Gastrocnemius medialis (tissue), 4 donors: ENCODE measurements around the gene TAF11. TPM values are rescaled to one million over a fixed set of nuclear protein-coding genes. Genes with fewer than 3 reads are reported as not detected.

Experiments
- ATAC-seq, 2 donors: fragments of 150-250 bp; one replicate each; pipeline ENCODE4 v1.9.1; 2016
- DNase-seq, 2 donors: peaks; one replicate each; pipeline ENCODE4 v3.0.0-alpha.2; 2019
- H3K27ac ChIP-seq, 4 donors: fragments of 200-600 bp; sonication (generic); 1 replicate in 1 of 4; 2 replicates in 3 of 4; pipeline ENCODE4 v1.5.1; 2016 to 2018; ENCODE audit warnings: mild to moderate bottlenecking in 2 of 4, moderate library complexity in 1 of 4
- H3K27me3 ChIP-seq, 3 donors: fragments of 200-600 bp; sonication (generic) in 2 of 3; 1 replicate in 1 of 3; 2 replicates in 2 of 3; pipeline versions ENCODE4 v1.5.1 to v1.6.0; 2016 to 2019; ENCODE audit warnings: mild to moderate bottlenecking in 1 of 3, moderate library complexity in 1 of 3
- H3K36me3 ChIP-seq, 2 donors: fragments of 200-600 bp; sonication (generic) in 1 of 2; one replicate each; pipeline ENCODE4 v1.5.1; 2017 to 2018
- H3K4me1 ChIP-seq, 2 donors: fragments of 200-600 bp; sonication (generic) in 1 of 2; one replicate each; pipeline ENCODE4 v1.5.1; 2016 to 2017; ENCODE audit warnings: mild to moderate bottlenecking in 2 of 2
- H3K4me3 ChIP-seq, 4 donors: fragments of 200-600 bp; sonication (generic) in 3 of 4; 1 replicate in 1 of 4; 2 replicates in 3 of 4; pipeline ENCODE4 v1.5.1; 2016 to 2019; ENCODE audit warnings: mild to moderate bottlenecking in 2 of 4
- H3K9me3 ChIP-seq, 3 donors: fragments of 200-600 bp; sonication (generic) in 2 of 3; 1 replicate in 1 of 3; 2 replicates in 2 of 3; pipeline ENCODE4 v1.5.1; 2016 to 2019
- POLR2A ChIP-seq, 2 donors: fragments of 450-650 bp; IDR thresholded peaks; one replicate each; pipeline ENCODE4 v1.6.1; 2017; ENCODE audit warnings: antibody characterized with exemption in 2 of 2, mild to moderate bottlenecking in 2 of 2, moderate library complexity in 2 of 2
- in situ Hi-C, 4 donors: fragments of 200-750 bp; cut with MboI; loops; one replicate each; pipeline versions ENCODE4 v1.15.0 to v1.8.0; 2017; ENCODE audit warnings: low sequenced_read_pairs in 4 of 4
- intact Hi-C: fragments of 100-400 bp; cut with DNase I; formaldehyde crosslinking; loops from one replicate; pipeline ENCODE4 v1.15.1; 2023; ENCODE audit warnings: low total_unique reads
- total RNA-seq, 4 donors: library from RNA; depleted of rRNA; stranded (reverse); fragments of >200 nt; gene quantifications; one replicate each; pipeline versions ENCODE4 v1.1.0 to v1.2.3, GENCODE V29; 2016
- TF ChIP-seq, protein P1 (sequence below), 5 experiments: fragments of 450-650 bp in 3 of 5; fragments of 200-600 bp in 2 of 5; sonication (generic) in 2 of 5; IDR thresholded peaks in 4 of 5; conservative IDR thresholded peaks in 1 of 5; 1 replicate in 4 of 5; 2 replicates in 1 of 5; pipeline ENCODE4 v1.5.1; 2016 to 2019; ENCODE audit warnings: antibody characterized with exemption in 5 of 5, mild to moderate bottlenecking in 3 of 5, moderate library complexity in 3 of 5

Gene TAF11
- total RNA-seq, 4 donors from 2014 or later: 23.2 to 32.6 (median 24.0) TPM

GRCh38 chr6:34836451-34836850, 51.4 kb downstream of the TAF11 start:
- no peak for DNase-seq
- intact Hi-C loops (no loop called here), in situ Hi-C loops (no loop called here)
- Histone ChIP-seq H3K27ac (peak overlapping the region in 3 of 4 donors; percentile 71 to 76 (median 72)), H3K4me3 (no peak overlapping the region), H3K4me1 (peaks cover 0 to 17% of the 10 kb centered on the region in 2 donors), H3K9me3 (no peaks in the 10 kb centered on the region), H3K36me3 (peaks cover 7 to 22% of the 10 kb centered on the region in 2 donors), H3K27me3 (no peaks in the 10 kb centered on the region)
- ATAC-seq: no peak
- TF ChIP-seq POLR2A (IDR thresholded peaks at IDR 0.05): no peak
- TF ChIP-seq, protein P1, sequence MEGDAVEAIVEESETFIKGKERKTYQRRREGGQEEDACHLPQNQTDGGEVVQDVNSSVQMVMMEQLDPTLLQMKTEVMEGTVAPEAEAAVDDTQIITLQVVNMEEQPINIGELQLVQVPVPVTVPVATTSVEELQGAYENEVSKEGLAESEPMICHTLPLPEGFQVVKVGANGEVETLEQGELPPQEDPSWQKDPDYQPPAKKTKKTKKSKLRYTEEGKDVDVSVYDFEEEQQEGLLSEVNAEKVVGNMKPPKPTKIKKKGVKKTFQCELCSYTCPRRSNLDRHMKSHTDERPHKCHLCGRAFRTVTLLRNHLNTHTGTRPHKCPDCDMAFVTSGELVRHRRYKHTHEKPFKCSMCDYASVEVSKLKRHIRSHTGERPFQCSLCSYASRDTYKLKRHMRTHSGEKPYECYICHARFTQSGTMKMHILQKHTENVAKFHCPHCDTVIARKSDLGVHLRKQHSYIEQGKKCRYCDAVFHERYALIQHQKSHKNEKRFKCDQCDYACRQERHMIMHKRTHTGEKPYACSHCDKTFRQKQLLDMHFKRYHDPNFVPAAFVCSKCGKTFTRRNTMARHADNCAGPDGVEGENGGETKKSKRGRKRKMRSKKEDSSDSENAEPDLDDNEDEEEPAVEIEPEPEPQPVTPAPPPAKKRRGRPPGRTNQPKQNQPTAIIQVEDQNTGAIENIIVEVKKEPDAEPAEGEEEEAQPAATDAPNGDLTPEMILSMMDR (IDR thresholded peaks at IDR 0.05 in 4 of 5, conservative IDR thresholded peaks at IDR 0.05 in 1 of 5): no peak

GRCh38 chr6:34836008-34836407, 51.8 kb downstream of the TAF11 start:
- peak overlapping the region; percentile 49 to 76 (median 72) for H3K27ac ChIP-seq

DNA sequence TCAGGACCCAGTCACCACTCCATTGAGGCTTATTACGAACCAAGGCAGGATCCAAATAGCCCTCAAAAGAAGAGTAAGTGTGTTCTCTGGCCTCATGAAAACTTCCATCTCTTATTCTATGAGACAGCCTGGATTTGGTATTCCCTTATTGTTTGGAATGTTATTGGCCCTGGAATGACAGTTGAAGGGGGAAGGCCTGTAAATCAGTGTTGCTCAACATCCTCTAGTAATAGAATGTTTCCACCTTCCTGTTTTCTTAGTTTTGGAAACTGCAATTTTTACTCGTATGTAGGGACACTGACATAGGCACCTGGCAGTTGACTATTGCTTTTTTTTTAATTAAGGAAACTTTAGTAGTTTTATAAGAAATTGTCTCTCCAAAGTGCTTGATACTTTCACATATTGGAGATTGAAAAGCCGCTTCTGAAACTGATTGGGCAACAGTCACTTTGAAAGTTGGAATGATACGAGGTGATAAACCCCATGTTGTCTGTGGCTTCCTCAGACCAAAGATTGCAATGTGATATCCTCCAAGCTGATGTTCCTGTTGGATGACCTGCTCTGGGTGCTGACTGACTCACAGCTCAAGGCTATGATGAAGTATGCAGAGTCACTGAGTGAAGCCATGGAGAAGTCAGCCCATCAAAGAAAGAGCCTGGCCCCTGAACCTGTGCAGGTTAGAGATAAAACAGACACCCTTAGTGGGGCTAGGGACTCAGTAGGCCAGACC, 52.9 kb downstream of the TAF11 start:
- H3K27ac ChIP-seq: peak overlapping the region; percentile 49 to 76 (median 72)

More at GRCh38 chr6:34836008-34836407, 51.8 kb downstream of the TAF11 start:
- no peaks in the 10 kb centered on the region for H3K9me3 ChIP-seq
- H3K4me3 ChIP-seq: no peak overlapping the region
- ATAC-seq (no peak), DNase-seq (no peak)
- peaks cover 0 to 17% of the 10 kb centered on the region in 2 donors for H3K4me1 ChIP-seq
- in situ Hi-C loops (no loop called here), intact Hi-C loops (no loop called here)
- TF ChIP-seq, protein P1 (IDR thresholded peaks at IDR 0.05 in 4 of 5, conservative IDR thresholded peaks at IDR 0.05 in 1 of 5): no peak
- no peak for TF ChIP-seq POLR2A (IDR thresholded peaks at IDR 0.05)
- H3K36me3 ChIP-seq: peaks cover 7 to 22% of the 10 kb centered on the region in 2 donors
- H3K27me3 ChIP-seq: no peaks in the 10 kb centered on the region

DNA sequence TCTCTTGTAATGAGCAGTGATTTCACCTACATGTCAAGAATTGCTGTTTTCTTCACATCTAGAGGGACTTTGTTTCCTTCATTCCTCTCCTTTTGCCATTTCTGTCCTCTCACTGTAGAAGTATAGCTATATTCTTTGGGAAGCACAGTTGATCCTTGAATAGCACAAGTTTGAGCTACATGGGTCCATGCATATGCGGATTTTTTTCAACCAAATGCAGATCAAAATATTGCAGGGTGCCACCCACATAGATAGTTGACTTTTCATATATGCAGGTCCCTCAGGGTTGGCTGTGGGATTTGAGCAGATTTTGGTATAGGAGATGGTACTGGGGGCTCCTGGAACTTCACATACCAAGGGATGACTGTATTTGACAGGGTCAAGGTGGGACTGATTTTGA, 54.9 kb downstream of the TAF11 start:
- Histone ChIP-seq H3K4me1 (peaks cover 0 to 10% of the 10 kb centered on the region in 2 donors), H3K9me3 (no peaks in the 10 kb centered on the region), H3K36me3 (peaks cover 7 to 32% of the 10 kb centered on the region in 2 donors), H3K27ac (no peak overlapping the region), H3K4me3 (no peak overlapping the region), H3K27me3 (no peaks in the 10 kb centered on the region)
- TF ChIP-seq POLR2A (IDR thresholded peaks at IDR 0.05): no peak
- TF ChIP-seq, protein P1 (IDR thresholded peaks at IDR 0.05 in 4 of 5, conservative IDR thresholded peaks at IDR 0.05 in 1 of 5): no peak
- intact Hi-C loops (no loop called here), in situ Hi-C loops (no loop called here)
- no peak for ATAC-seq
- DNase-seq: no peak

More for the DNA sequence above, 52.9 kb downstream of the TAF11 start:
- ATAC-seq (peak; percentile 97 to 99), DNase-seq (peak; percentile 40 to 53)
- Histone ChIP-seq H3K9me3 (no peaks in the 10 kb centered on the region), H3K36me3 (peaks cover 7 to 22% of the 10 kb centered on the region in 2 donors), H3K4me3 (no peak overlapping the region), H3K27me3 (no peaks in the 10 kb centered on the region), H3K4me1 (peaks cover 0 to 15% of the 10 kb centered on the region in 2 donors)
- in situ Hi-C loops: no loop called here
- intact Hi-C loops: no loop called here
- no peak for TF ChIP-seq POLR2A (IDR thresholded peaks at IDR 0.05)
- TF ChIP-seq, protein P1 (IDR thresholded peaks at IDR 0.05 in 4 of 5, conservative IDR thresholded peaks at IDR 0.05 in 1 of 5): no peak
